Spleen (tissue), 11 donors: Measurements from ENCODE around the gene NDUFS5. TPM values are rescaled to one million over a fixed set of nuclear protein-coding genes. Genes with fewer than 3 reads are reported as not detected.
"Not testable (repeated sequence)": the region's sequence is repeated elsewhere in the genome, so short reads cannot be mapped to it uniquely, and the experiment has no call there.

Experiments
- DNase-seq: peaks from one replicate; pipeline ENCODE4 v3.0.0-alpha.2; 2020
- H3K27ac ChIP-seq, 8 donors: fragments of 200-600 bp; sonication (generic) in 7 of 8; 1 replicate in 4 of 8; 2 replicates in 4 of 8; pipeline versions ENCODE4 v1.5.0 to v1.8.0; 2016 to 2021; ENCODE audit warnings: inconsistent platforms in 4 of 8, mild to moderate bottlenecking in 4 of 8, moderate library complexity in 1 of 8
- H3K27me3 ChIP-seq, 7 donors: fragments of 200-600 bp; sonication (generic) in 6 of 7; replicated peaks in 1 of 7; 1 replicate in 4 of 7; 2 replicates in 3 of 7; pipeline versions ENCODE4 v1.5.0 to v1.8.0; 2016 to 2021; ENCODE audit warnings: inconsistent platforms in 3 of 7, mild to moderate bottlenecking in 1 of 7
- H3K36me3 ChIP-seq, 6 donors: fragments of 200-600 bp; sonication (generic) in 5 of 6; 1 replicate in 4 of 6; 2 replicates in 2 of 6; pipeline versions ENCODE4 v1.5.0 to v1.8.0; 2016 to 2021; ENCODE audit warnings: inconsistent platforms in 2 of 6
- H3K4me1 ChIP-seq, 6 donors: fragments of 200-600 bp; sonication (generic) in 5 of 6; 1 replicate in 3 of 6; 2 replicates in 3 of 6; pipeline versions ENCODE4 v1.5.0 to v1.8.0; 2016 to 2021; ENCODE audit warnings: inconsistent platforms in 3 of 6
- H3K4me3 ChIP-seq, 8 donors: fragments of 200-600 bp; sonication (generic) in 7 of 8; 1 replicate in 4 of 8; 2 replicates in 4 of 8; pipeline versions ENCODE4 v1.5.0 to v1.8.0; 2016 to 2021; ENCODE audit warnings: inconsistent platforms in 4 of 8, mild to moderate bottlenecking in 4 of 8, moderate library complexity in 2 of 8
- H3K9me3 ChIP-seq, 8 donors: fragments of 200-600 bp; sonication (generic) in 7 of 8; 1 replicate in 4 of 8; 2 replicates in 4 of 8; pipeline versions ENCODE4 v1.5.0 to v1.8.0; 2016 to 2021; ENCODE audit warnings: inconsistent platforms in 4 of 8
- CTCF ChIP-seq, 11 experiments: fragments of 200-600 bp in 7 of 11; fragments of 450-650 bp in 4 of 11; sonication (generic) in 4 of 11; IDR thresholded peaks in 8 of 11; conservative IDR thresholded peaks in 3 of 11; 1 replicate in 7 of 11; 2 replicates in 4 of 11; pipeline versions ENCODE4 v1.4.0 to v1.8.0; 2016 to 2021; ENCODE audit warnings: antibody characterized with exemption in 11 of 11, inconsistent platforms in 4 of 11, mild to moderate bottlenecking in 1 of 11
- POLR2A ChIP-seq, 3 donors: fragments of 450-650 bp; IDR thresholded peaks; one replicate each; pipeline ENCODE4 v1.5.1; 2017; ENCODE audit warnings: antibody characterized with exemption in 3 of 3, mild to moderate bottlenecking in 1 of 3
- POLR2AphosphoS5 ChIP-seq, 3 donors: sonication (generic); formaldehyde crosslinking; IDR thresholded peaks; one replicate each; pipeline ENCODE4 v1.5.1; 2017; ENCODE audit warnings: antibody characterized with exemption in 3 of 3
- WGBS, 5 donors: extraction: QIAGEN DNeasy Blood & Tissue Kit in 3 of 5; methylation state at CpG; one replicate each; pipeline versions ENCODE4 v1.1.5 to v1.1.7; 2013 to 2018; 5-methylcytosine and 5-hydroxymethylcytosine counted together
- intact Hi-C: fragments of 100-400 bp; cut with DNase I; formaldehyde crosslinking; loops from one replicate; pipeline ENCODE4 v1.15.0; 2023; ENCODE audit warnings: low total_unique reads
- polyA plus RNA-seq, 3 donors: library from polyadenylated mRNA; stranded (reverse); fragments of 200-250 nt; gene quantifications; one replicate each; pipeline ENCODE4 v1.2.1, GENCODE V29; 2013
- total RNA-seq, 7 donors: library from RNA; depleted of rRNA in 3 of 7; stranded (reverse); fragments of >200 nt in 3 of 7; fragmentation: NEBNext Ultra II Directional in 4 of 7; extraction: Animal tissue kit (Norgen Biotek cat#: 25700) in 4 of 7; gene quantifications; one replicate each; pipeline versions ENCODE4 v1.1.0 to v1.2.1, GENCODE V29; 2016 to 2021
- donor health status: healthy with polysubstance abuse.
- donor health status: DM: no; HTN: no; CAD: no; lungs with moderate emphysema.
- donor health status: DM: no; HTN: no; CAD: no.
- donor health status: Bipolar disorder and iron deficiency.
- donor health status: healthy.
- donor health status: DM: no; HTN: no; CAD: no.
- donor health status: DM: yes; HTN: yes; CAD: no.

Gene NDUFS5
- total and polyA plus RNA-seq, 10 donors, result 89.7 to 338 (median 261) TPM

GRCh38 chr1:39006287-39006686 is 19.9 kb upstream of the NDUFS5 start:
- Histone ChIP-seq H3K36me3 (peaks cover 3 to 100% (median 87%) of the 10 kb centered on the region in 6 donors), H3K4me3 (no peak overlapping the region), H3K27ac (no peak overlapping the region), H3K9me3 (no peaks in the 10 kb centered on the region), H3K27me3 (no peaks in the 10 kb centered on the region), H3K4me1 (peaks cover 0 to 3% (median 1%) of the 10 kb centered on the region in 6 donors)
- WGBS, 5 donors, result 82 to 98% (median 87%) methylated on average over 2 of the region's 2 CpGs
- DNase-seq, result no peak
- TF ChIP-seq POLR2A (IDR thresholded peaks at IDR 0.05) (no peak), POLR2AphosphoS5 (IDR thresholded peaks at IDR 0.05) (no peak), CTCF (IDR thresholded peaks at IDR 0.05 in 8 of 11, conservative IDR thresholded peaks at IDR 0.05 in 3 of 11) (no peak)
- intact Hi-C loops, result no loop called here

DNA sequence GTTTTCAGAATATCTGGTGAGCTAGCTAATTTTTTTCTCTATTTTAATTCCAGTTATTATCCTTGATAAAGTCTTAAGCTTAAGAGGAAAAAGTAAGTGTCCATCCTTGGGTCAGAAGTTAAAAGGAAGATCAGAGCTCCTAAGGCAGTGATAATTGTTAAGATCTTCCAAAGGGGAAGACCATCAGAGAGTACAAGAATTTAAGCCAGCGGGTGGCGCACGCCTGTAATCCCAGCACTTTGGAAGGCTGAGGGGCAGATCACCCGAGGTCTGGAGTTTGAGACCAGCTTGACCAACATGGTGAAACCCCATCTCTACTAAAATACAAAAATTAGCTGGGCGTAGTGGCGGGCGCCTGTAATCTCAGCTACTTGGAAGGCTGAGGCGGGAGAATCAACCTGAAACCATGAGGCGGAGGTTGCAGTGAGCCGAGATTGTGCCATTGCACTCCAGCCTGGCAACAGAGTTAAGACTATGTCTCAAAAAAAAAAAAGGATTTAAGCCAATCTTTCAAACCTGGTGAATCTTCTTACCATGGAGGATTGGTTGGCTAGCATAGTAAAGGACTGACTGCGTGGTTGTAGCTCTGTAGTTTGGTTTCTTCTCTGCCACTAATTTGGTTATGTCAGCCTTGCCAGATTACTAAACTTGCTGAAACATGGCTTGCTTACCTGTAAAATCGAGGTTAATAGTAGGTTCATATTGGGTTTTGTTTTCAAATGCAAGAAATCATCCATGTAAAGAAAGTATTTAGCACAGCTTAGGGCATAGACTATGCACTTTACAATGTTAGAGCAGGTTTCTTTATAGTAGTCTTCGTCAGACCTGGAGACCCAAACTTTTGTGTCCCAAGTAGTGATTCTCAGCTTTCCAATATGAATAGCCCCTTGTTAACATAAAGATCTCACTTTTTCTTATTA is 19.2 kb upstream of the NDUFS5 start:
- TF ChIP-seq POLR2A (IDR thresholded peaks at IDR 0.05) (no peak), CTCF (IDR thresholded peaks at IDR 0.05 in 8 of 11, conservative IDR thresholded peaks at IDR 0.05 in 3 of 11) (no peak), POLR2AphosphoS5 (IDR thresholded peaks at IDR 0.05) (peak in 1 of 3 donors; percentile 14)
- Histone ChIP-seq H3K27ac (no peak overlapping the region), H3K36me3 (peaks cover 3 to 100% (median 83%) of the 10 kb centered on the region in 6 donors), H3K9me3 (no peaks in the 10 kb centered on the region), H3K4me1 (peaks cover 0 to 3% (median 1%) of the 10 kb centered on the region in 6 donors), H3K27me3 (no peaks in the 10 kb centered on the region), H3K4me3 (no peak overlapping the region)
- intact Hi-C loops, result no loop called here
- 92 to 95% (median 95%) methylated on average over 13 of the region's 13 CpGs for WGBS, 5 donors
- DNase-seq, result no peak

GRCh38 chr1:39014956-39015355 is 11.2 kb upstream of the NDUFS5 start:
- 90 to 96% (median 92%) methylated on average over 8 of the region's 8 CpGs for WGBS, 5 donors
- H3K9me3 ChIP-seq, H3K4me1 ChIP-seq, intact Hi-C loops, H3K4me3 ChIP-seq, H3K27ac ChIP-seq, DNase-seq, H3K27me3 ChIP-seq: not testable (repeated sequence)
- peaks cover 0 to 44% (median 12%) of the 10 kb centered on the region in 6 donors for H3K36me3 ChIP-seq

DNA sequence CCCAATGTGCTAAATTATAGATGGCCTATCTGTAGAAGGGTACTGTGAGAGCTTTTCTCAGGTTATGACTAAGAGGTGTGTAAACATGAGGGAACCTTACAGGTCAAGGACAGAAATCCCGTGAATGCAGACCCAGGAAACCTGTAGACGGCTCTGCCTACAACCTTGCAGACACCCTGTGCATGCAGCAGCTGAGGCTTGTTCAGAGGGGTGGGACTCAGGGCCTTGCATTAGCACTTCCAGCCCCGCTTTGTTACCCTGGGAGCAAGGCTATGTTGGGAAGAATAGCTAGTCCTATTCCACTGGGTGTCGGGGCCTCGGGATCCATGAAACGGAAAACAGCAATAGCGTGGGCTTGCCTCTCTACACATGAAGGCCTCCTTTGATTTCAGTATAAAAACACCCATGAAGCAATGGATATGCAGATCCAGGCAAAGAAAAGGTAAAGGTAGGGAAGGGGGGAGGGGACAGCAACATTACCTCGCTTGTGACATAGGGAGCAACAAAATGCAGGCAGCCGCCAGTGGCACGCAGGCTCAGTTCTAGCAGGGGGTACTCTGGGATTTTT is 9.5 kb upstream of the NDUFS5 start:
- Histone ChIP-seq H3K27ac (no peak overlapping the region), H3K4me1 (no peaks in the 10 kb centered on the region), H3K36me3 (peaks cover 0 to 27% (median 3%) of the 10 kb centered on the region in 6 donors), H3K27me3 (no peaks in the 10 kb centered on the region), H3K4me3 (no peak overlapping the region), H3K9me3 (no peaks in the 10 kb centered on the region)
- TF ChIP-seq CTCF (IDR thresholded peaks at IDR 0.05 in 8 of 11, conservative IDR thresholded peaks at IDR 0.05 in 3 of 11) (no peak), POLR2AphosphoS5 (IDR thresholded peaks at IDR 0.05) (no peak), POLR2A (IDR thresholded peaks at IDR 0.05) (no peak)
- intact Hi-C loops, result no loop called here
- 85 to 91% (median 89%) methylated on average over 10 of the region's 10 CpGs for WGBS, 5 donors
- DNase-seq, result no peak
